ENCODE results near the gene COL4A6.

The COL4A6 gene

GRCh38 chrX:108417257-108417656 lies 21.0 kb downstream of the COL4A6 start:
- H3K27me3 ChIP-seq = no peaks in the 10 kb centered on the region
- H3K4me1 ChIP-seq = no peaks in the 10 kb centered on the region
- H3K36me3 ChIP-seq = no peaks in the 10 kb centered on the region
- no peak for DNase-seq
- H3K9me3 ChIP-seq = no peaks in the 10 kb centered on the region
- H3K4me3 ChIP-seq (ENCODE audit: low read depth, low read length) = no peak overlapping the region
- TF ChIP-seq, protein P1, sequence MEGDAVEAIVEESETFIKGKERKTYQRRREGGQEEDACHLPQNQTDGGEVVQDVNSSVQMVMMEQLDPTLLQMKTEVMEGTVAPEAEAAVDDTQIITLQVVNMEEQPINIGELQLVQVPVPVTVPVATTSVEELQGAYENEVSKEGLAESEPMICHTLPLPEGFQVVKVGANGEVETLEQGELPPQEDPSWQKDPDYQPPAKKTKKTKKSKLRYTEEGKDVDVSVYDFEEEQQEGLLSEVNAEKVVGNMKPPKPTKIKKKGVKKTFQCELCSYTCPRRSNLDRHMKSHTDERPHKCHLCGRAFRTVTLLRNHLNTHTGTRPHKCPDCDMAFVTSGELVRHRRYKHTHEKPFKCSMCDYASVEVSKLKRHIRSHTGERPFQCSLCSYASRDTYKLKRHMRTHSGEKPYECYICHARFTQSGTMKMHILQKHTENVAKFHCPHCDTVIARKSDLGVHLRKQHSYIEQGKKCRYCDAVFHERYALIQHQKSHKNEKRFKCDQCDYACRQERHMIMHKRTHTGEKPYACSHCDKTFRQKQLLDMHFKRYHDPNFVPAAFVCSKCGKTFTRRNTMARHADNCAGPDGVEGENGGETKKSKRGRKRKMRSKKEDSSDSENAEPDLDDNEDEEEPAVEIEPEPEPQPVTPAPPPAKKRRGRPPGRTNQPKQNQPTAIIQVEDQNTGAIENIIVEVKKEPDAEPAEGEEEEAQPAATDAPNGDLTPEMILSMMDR (IDR thresholded peaks at IDR 0.05; ENCODE audit: low read depth, low read length) = no peak

DNA sequence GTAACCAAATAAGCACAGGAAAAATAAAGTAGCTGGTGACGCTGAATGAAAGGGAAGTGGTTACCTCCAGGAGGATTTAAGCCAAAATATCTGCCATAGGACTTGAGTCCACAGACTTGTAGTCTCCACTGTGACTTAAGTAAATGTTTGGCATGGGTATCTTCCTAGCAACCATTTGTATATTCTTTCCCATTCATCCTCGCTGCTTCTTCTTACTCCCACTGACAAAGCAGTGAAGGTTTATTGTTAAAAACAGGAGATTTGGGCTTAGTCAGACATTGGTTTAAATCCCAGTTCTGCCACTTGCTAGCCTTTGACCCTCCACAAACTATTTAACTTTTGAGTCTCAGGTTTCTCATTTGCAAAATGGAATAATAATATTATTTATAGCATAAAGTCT lies 22.3 kb downstream of the COL4A6 start:
- H3K4me1 ChIP-seq = no peaks in the 10 kb centered on the region
- TF ChIP-seq, protein P1 (IDR thresholded peaks at IDR 0.05; ENCODE audit: low read depth, low read length) = no peak
- H3K4me3 ChIP-seq (ENCODE audit: low read depth, low read length) = no peak overlapping the region
- no peaks in the 10 kb centered on the region for H3K9me3 ChIP-seq
- no peak for DNase-seq
- H3K36me3 ChIP-seq = no peaks in the 10 kb centered on the region
- H3K27me3 ChIP-seq = no peaks in the 10 kb centered on the region

DNA sequence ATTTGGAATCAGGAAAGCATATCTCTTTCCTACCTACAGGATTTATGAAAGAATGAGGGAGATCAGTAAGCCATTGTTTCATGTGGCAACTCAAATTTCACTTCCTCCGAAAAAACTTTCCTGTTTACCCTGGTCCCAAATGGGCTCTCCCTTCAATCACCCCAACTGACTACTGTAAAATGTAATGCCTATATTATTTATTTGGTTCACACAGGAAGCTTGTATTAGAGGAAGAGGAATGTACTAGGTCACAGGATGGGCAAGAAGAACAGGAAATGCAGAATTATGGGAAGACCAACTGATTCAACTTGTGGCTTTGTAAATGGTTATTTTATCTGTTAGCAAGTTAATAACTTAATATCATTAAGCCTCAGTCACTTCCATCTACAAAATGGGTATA lies 23.1 kb downstream of the COL4A6 start:
- no peaks in the 10 kb centered on the region for H3K36me3 ChIP-seq
- DNase-seq = no peak

GRCh38 chrX:108412783-108413182 lies 25.4 kb downstream of the COL4A6 start:
- H3K4me3 ChIP-seq (ENCODE audit: low read depth, low read length) = no peak overlapping the region
- no peaks in the 10 kb centered on the region for H3K9me3 ChIP-seq
- no peaks in the 10 kb centered on the region for H3K4me1 ChIP-seq
- TF ChIP-seq, protein P1 (IDR thresholded peaks at IDR 0.05; ENCODE audit: low read depth, low read length) = no peak
- DNase-seq = no peak
- H3K36me3 ChIP-seq = no peaks in the 10 kb centered on the region
- no peaks in the 10 kb centered on the region for H3K27me3 ChIP-seq

More for the DNA sequence above, 23.1 kb downstream of the COL4A6 start:
- TF ChIP-seq, protein P1 (IDR thresholded peaks at IDR 0.05; ENCODE audit: low read depth, low read length) = no peak
- Histone ChIP-seq H3K4me3 (ENCODE audit: low read depth, low read length) (no peak overlapping the region), H3K4me1 (no peaks in the 10 kb centered on the region), H3K27me3 (no peaks in the 10 kb centered on the region), H3K9me3 (no peaks in the 10 kb centered on the region)

DNA sequence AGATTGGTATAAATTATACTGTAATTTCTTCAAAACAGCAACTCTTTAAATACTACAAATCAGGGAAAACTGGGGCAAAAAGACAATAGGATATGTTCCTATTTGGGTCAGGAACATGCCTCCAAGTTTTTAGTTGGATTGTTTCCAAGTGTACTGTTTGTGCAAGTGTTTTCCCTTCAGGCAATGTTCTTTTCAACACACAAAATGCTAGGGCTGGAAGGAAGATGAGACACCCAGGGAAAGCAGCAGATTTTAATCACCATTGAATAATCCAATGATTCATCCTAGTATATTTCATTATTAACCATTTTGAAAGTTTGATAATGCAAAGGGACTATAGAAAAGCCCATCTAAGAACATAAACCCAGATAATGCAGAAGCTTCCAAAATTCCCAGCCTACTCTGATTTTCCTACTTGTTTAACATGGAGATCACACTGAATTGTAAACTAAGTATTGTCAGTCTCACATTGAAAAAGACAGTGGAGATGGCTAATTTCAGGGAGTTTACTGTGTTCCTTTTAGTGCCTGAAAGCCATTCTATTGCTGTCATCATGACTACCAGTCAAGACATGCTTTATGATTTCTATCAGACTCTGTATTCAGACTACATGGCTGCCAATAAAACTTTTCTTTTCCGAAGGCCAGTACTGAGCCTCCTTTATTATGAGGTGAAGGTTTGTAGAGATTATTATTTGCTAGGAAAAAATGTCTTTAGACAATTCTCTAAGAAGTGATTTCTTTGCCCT lies 38.6 kb downstream of the COL4A6 start:
- Histone ChIP-seq H3K4me1 (no peaks in the 10 kb centered on the region), H3K9me3 (no peaks in the 10 kb centered on the region), H3K4me3 (ENCODE audit: low read depth, low read length) (no peak overlapping the region)

More for the DNA sequence above, 38.6 kb downstream of the COL4A6 start:
- no peak for DNase-seq
- Histone ChIP-seq H3K36me3 (no peaks in the 10 kb centered on the region), H3K27me3 (no peaks in the 10 kb centered on the region)
- TF ChIP-seq, protein P1 (IDR thresholded peaks at IDR 0.05; ENCODE audit: low read depth, low read length) = no peak

Measured in BE2C (cell line).